Panc1 (cell line): ENCODE measurements around the gene OTUD6A. TPM values are rescaled to one million over a fixed set of nuclear protein-coding genes. Genes with fewer than 3 reads are reported as not detected.

Experiments used
- ATAC-seq: fragments of 200-7000 bp; cut with Tn5 transposase; 2 replicates; pipeline ENCODE4 v1.9.1; 2020; ENCODE audit warnings: mild to moderate bottlenecking, moderate library complexity
- BruUV-seq: library from RNA; stranded (reverse); fragments of 400-500 nt; replicated peaks from 2 replicates; lab custom pipeline; 2021; lab: Mats Ljungman, UMichigan
- CTCF ChIA-PET: fragments of 300-600 bp; sonication (Branson Sonifier 250); formaldehyde crosslinking; loops from one replicate; lab custom pipeline; 2022; ENCODE audit warnings: antibody characterized with exemption; lab: Charles Lee
- POLR2A ChIA-PET: fragments of 300-600 bp; sonication (Branson Sonifier 250); formaldehyde crosslinking; loops from one replicate; lab custom pipeline; 2022; ENCODE audit warnings: antibody characterized with exemption; lab: Charles Lee
- DNase-seq: peaks from one replicate; pipeline ENCODE4 v3.0.0-alpha.2; 2010; ENCODE audit warnings: low read depth, low spot score
- H3K27ac ChIP-seq: 2 replicates; pipeline ENCODE4 v1.5.1; 2011; ENCODE audit warnings: mild to moderate bottlenecking, low read length, inconsistent platforms
- H3K27me3 ChIP-seq: fragments of 200-500 bp; sonication (Bioruptor generic); 2 replicates; pipeline ENCODE4 v1.6.0; 2014; ENCODE audit warnings: low read length, inconsistent platforms; ENCODE audit not compliant: control insufficient read depth, insufficient read depth
- H3K36me3 ChIP-seq: fragments of 200-500 bp; sonication (Bioruptor generic); 2 replicates; pipeline ENCODE4 v1.5.1; 2014; ENCODE audit warnings: inconsistent platforms, mild to moderate bottlenecking, low read length, moderate library complexity; ENCODE audit not compliant: control insufficient read depth, insufficient read depth
- H3K4me1 ChIP-seq: 2 replicates; pipeline ENCODE4 v1.5.1; 2011; ENCODE audit warnings: inconsistent platforms, mild to moderate bottlenecking, low read length, moderate library complexity; ENCODE audit not compliant: control insufficient read depth, insufficient read depth
- H3K4me3 ChIP-seq, 2 experiments: 2 replicates each; pipeline ENCODE4 v1.5.1; 2011 to 2012; ENCODE audit warnings: low read depth in 2 of 2, low read length in 2 of 2, mild to moderate bottlenecking in 2 of 2, inconsistent platforms in 1 of 2, moderate library complexity in 1 of 2
- H3K9me3 ChIP-seq: fragments of 200-500 bp; sonication (Bioruptor generic); 2 replicates; pipeline ENCODE4 v1.5.1; 2014; ENCODE audit warnings: low read depth, mild to moderate bottlenecking, inconsistent platforms, low read length, moderate library complexity; ENCODE audit not compliant: control insufficient read depth, insufficient read depth
- CTCF ChIP-seq: fragments of 450-650 bp; IDR thresholded peaks from 2 replicates; pipeline ENCODE4 v1.5.1; 2017; ENCODE audit warnings: mild to moderate bottlenecking
- POLR2AphosphoS5 ChIP-seq: IDR thresholded peaks from 2 replicates; pipeline ENCODE4 v1.6.1; 2012; ENCODE audit warnings: mild to moderate bottlenecking, low read depth, low read length, moderate library complexity
- REST ChIP-seq, 2 experiments: IDR thresholded peaks; 2 replicates each; pipeline ENCODE4 v1.6.1; 2011 to 2012; ENCODE audit warnings: low read depth in 2 of 2, control low read depth in 1 of 2, low read length in 1 of 2, mild to moderate bottlenecking in 1 of 2, moderate library complexity in 1 of 2; ENCODE audit not compliant: insufficient read depth in 1 of 2
- SIN3A ChIP-seq: IDR thresholded peaks from 2 replicates; pipeline ENCODE4 v1.6.1; 2012; ENCODE audit warnings: low read depth, mild to moderate bottlenecking, low read length, moderate library complexity, borderline replicate concordance; ENCODE audit not compliant: insufficient read depth
- TCF7L2 ChIP-seq: IDR thresholded peaks from 2 replicates; pipeline ENCODE4 v1.6.1; 2011; ENCODE audit warnings: mild to moderate bottlenecking, low read depth, low read length, inconsistent platforms
- in situ Hi-C: cut with HindIII; loops from 2 replicates; pipeline ENCODE4 v1.10.0; 2016; ENCODE audit warnings: low sequenced_read_pairs, low pct_unique_long_range_greater_than_20kb
- intact Hi-C: fragments of 100-400 bp; cut with micrococcal nuclease; formaldehyde crosslinking; loops from one replicate; pipeline ENCODE4 v1.10.0; 2022; ENCODE audit not compliant: unreplicated experiment
- total RNA-seq: library from RNA; stranded (reverse); gene quantifications from one replicate; pipeline ENCODE4 v1.2.1, GENCODE V29; 2021; ENCODE audit not compliant: unreplicated experiment

Gene OTUD6A
- total RNA-seq, 1 experiment from 2014 or later: not detected

- ATAC-seq: no peak
- no peak for DNase-seq
- ChIA-PET CTCF (no interaction called here), POLR2A (interaction anchor here (0.6 kb wide), 1 partner anchor 14 kb away, joined by 3 read pairs; no protein-coding TSS in a partner anchor)
- BruUV-seq: no TSS peak
- TF ChIP-seq SIN3A: no peak
- TF ChIP-seq CTCF: no peak
- no peak for TF ChIP-seq REST (IDR thresholded peaks at IDR 0.05; ENCODE audit: insufficient read depth in 1 of 2, low read depth in 2 of 2, low read length in 1 of 2)
- TF ChIP-seq POLR2AphosphoS5: no peak
- TF ChIP-seq TCF7L2: no peak
- intact Hi-C loops: no loop called here
- no peaks in the 10 kb centered on the region for H3K36me3 ChIP-seq
- in situ Hi-C loops: no loop called here
- H3K9me3 ChIP-seq: no peaks in the 10 kb centered on the region
- H3K4me1 ChIP-seq: no peaks in the 10 kb centered on the region
- H3K27ac ChIP-seq: no peak overlapping the region
- H3K4me3 ChIP-seq: no peak overlapping the region
- H3K27me3 ChIP-seq: no peaks in the 10 kb centered on the region
Measured at GRCh38 chrX:70026112-70026850, 36.0 kb upstream of the OTUD6A start.

GRCh38 chrX:70026851-70027200 lies 35.4 kb upstream of the OTUD6A start:
- Histone ChIP-seq H3K27ac (no peak overlapping the region), H3K9me3 (no peaks in the 10 kb centered on the region), H3K36me3 (no peaks in the 10 kb centered on the region), H3K27me3 (no peaks in the 10 kb centered on the region), H3K4me1 (no peaks in the 10 kb centered on the region), H3K4me3 (no peak overlapping the region)
- TF ChIP-seq CTCF: no peak
- no peak for TF ChIP-seq SIN3A
- no peak for TF ChIP-seq REST (IDR thresholded peaks at IDR 0.05; ENCODE audit: insufficient read depth in 1 of 2, low read depth in 2 of 2, low read length in 1 of 2)
- no peak for TF ChIP-seq POLR2AphosphoS5
- TF ChIP-seq TCF7L2: no peak
- no TSS peak for BruUV-seq
- ChIA-PET CTCF (interaction anchor here (0.5 kb wide), 1 partner anchor 71 kb away, joined by 6 read pairs; no protein-coding TSS in a partner anchor), POLR2A (interaction anchor here (0.6 kb wide), 1 partner anchor 14 kb away, joined by 3 read pairs; no protein-coding TSS in a partner anchor)
- intact Hi-C loops (no loop called here), in situ Hi-C loops (no loop called here)
- no peak for DNase-seq
- ATAC-seq: no peak
